ENCODE data around the gene NLRC4.

DNA sequence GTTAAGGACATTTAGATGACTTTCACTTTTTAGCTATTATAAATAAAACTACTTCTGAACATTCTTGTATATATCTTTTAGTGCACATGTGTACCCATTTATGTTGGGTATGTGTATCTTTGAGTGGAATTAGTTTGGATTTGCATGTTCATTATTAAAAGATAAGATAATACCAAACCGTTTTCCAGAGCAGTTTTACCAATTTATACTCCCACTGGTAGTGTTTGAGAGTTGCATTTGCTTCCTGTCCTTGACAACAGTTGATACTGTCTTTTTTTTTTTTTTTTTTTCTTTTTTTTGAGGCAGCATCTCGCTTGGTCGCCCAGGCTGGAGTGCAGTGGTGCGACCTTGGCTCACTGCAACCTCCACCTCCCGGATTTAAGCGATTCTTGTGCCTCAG lies 75.7 kb downstream of the NLRC4 start:
- TF ChIP-seq CTCF (IDR thresholded peaks at IDR 0.05) (no peak), ZFP36 (IDR thresholded peaks at IDR 0.05; ENCODE audit: borderline replicate concordance, partially characterized antibody) (no peak), SREBF2 (IDR thresholded peaks at IDR 0.05) (no peak), JUNB (IDR thresholded peaks at IDR 0.05) (no peak), RAD21 (conservative IDR thresholded peaks at IDR 0.05 in 1 of 2, IDR thresholded peaks at IDR 0.05 in 1 of 2) (no peak), POLR2A (IDR thresholded peaks at IDR 0.05; ENCODE audit: low read length) (no peak), MAFK (IDR thresholded peaks at IDR 0.05; ENCODE audit: partially characterized antibody) (no peak), JUN (IDR thresholded peaks at IDR 0.05) (no peak), MYC (IDR thresholded peaks at IDR 0.05; ENCODE audit: borderline replicate concordance, low read length) (no peak), ZC3H11A (IDR thresholded peaks at IDR 0.05) (no peak), RFX5 (IDR thresholded peaks at IDR 0.05) (no peak)
- TF ChIP-seq, protein P1, sequence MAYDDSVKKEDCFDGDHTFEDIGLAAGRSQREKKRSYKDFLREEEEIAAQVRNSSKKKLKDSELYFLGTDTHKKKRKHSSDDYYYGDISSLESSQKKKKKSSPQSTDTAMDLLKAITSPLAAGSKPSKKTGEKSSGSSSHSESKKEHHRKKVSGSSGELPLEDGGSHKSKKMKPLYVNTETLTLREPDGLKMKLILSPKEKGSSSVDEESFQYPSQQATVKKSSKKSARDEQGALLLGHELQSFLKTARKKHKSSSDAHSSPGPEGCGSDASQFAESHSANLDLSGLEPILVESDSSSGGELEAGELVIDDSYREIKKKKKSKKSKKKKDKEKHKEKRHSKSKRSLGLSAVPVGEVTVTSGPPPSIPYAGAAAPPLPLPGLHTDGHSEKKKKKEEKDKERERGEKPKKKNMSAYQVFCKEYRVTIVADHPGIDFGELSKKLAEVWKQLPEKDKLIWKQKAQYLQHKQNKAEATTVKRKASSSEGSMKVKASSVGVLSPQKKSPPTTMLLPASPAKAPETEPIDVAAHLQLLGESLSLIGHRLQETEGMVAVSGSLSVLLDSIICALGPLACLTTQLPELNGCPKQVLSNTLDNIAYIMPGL (CRISPR knock-in tag; IDR thresholded peaks at IDR 0.05; ENCODE audit: borderline replicate concordance), result no peak
